ENCODE data around the gene TBC1D5. TPM values are rescaled to one million over a fixed set of nuclear protein-coding genes. Genes with fewer than 3 reads are reported as not detected.

Gene TBC1D5
- total RNA-seq, 1 donor from 2014 or later: 108 TPM

GRCh38 chr3:17349093-17349492 lies 393.3 kb downstream of the TBC1D5 start:
- Histone ChIP-seq H3K27me3 (no peaks in the 10 kb centered on the region), H3F3A (ENCODE audit: low read depth) (no peaks in the 10 kb centered on the region), H3K4me3 (no peak overlapping the region), H2AFZ (replicated peaks) (no peak overlapping the region), H3K4me2 (no peak overlapping the region), H3K27ac (no peak overlapping the region), H3K9me3 (ENCODE audit: low read depth) (no peaks in the 10 kb centered on the region), H3K4me1 (no peaks in the 10 kb centered on the region), H3K9ac (no peak overlapping the region), H3K36me3 (no peaks in the 10 kb centered on the region), H4K20me1 (ENCODE audit: low read depth) (no peaks in the 10 kb centered on the region), H3K79me2 (ENCODE audit: low read depth) (no peaks in the 10 kb centered on the region)
- H3K4me3 Mint-ChIP-seq: no peak overlapping the region
- H3K36me3 Mint-ChIP-seq: no peaks in the 10 kb centered on the region
- TF ChIP-seq EZH2 (IDR thresholded peaks at IDR 0.05): no peak
- no peak for TF ChIP-seq CTCF (IDR thresholded peaks at IDR 0.05)
- TF ChIP-seq EZH2phosphoT487 (IDR thresholded peaks at IDR 0.05): no peak
- no peaks in the 10 kb centered on the region for H3K4me1 Mint-ChIP-seq
- no peak overlapping the region for H3K27ac Mint-ChIP-seq
- DNase-seq (ENCODE audit: low spot score): no peak
- H3K27me3 Mint-ChIP-seq (ENCODE audit: insufficient read depth, low read depth): no peaks in the 10 kb centered on the region
- no peaks in the 10 kb centered on the region for H3K9me3 Mint-ChIP-seq

GRCh38 chr3:17342119-17342518 lies 400.3 kb downstream of the TBC1D5 start:
- no peaks in the 10 kb centered on the region for H3K4me1 ChIP-seq
- no peaks in the 10 kb centered on the region for H3K79me2 ChIP-seq (ENCODE audit: low read depth)
- no peak overlapping the region for H3K4me2 ChIP-seq
- no peaks in the 10 kb centered on the region for H3K9me3 ChIP-seq (ENCODE audit: low read depth)
- Mint-ChIP-seq H3K27ac (no peak overlapping the region), H3K9me3 (no peaks in the 10 kb centered on the region), H3K27me3 (ENCODE audit: insufficient read depth, low read depth) (no peaks in the 10 kb centered on the region), H3K4me3 (no peak overlapping the region), H3K36me3 (no peaks in the 10 kb centered on the region), H3K4me1 (no peaks in the 10 kb centered on the region)
- no peak overlapping the region for H3K27ac ChIP-seq
- H3K9ac ChIP-seq: no peak overlapping the region
- no peak overlapping the region for H3K4me3 ChIP-seq
- no peak for DNase-seq (ENCODE audit: low spot score)
- no peaks in the 10 kb centered on the region for H4K20me1 ChIP-seq (ENCODE audit: low read depth)
- TF ChIP-seq EZH2 (IDR thresholded peaks at IDR 0.05): no peak
- no peak for TF ChIP-seq EZH2phosphoT487 (IDR thresholded peaks at IDR 0.05)
- no peak for TF ChIP-seq CTCF (IDR thresholded peaks at IDR 0.05)
- H3K27me3 ChIP-seq: no peaks in the 10 kb centered on the region
- H2AFZ ChIP-seq (replicated peaks): no peak overlapping the region
- H3F3A ChIP-seq (ENCODE audit: low read depth): no peaks in the 10 kb centered on the region
- H3K36me3 ChIP-seq: no peaks in the 10 kb centered on the region

- Histone ChIP-seq H3K4me3 (no peak overlapping the region), H3K4me1 (no peaks in the 10 kb centered on the region), H3K27me3 (no peaks in the 10 kb centered on the region), H3K4me2 (no peak overlapping the region), H3K9ac (no peak overlapping the region), H3F3A (ENCODE audit: low read depth) (no peaks in the 10 kb centered on the region), H2AFZ (replicated peaks) (no peak overlapping the region), H3K36me3 (no peaks in the 10 kb centered on the region), H3K79me2 (ENCODE audit: low read depth) (no peaks in the 10 kb centered on the region), H4K20me1 (ENCODE audit: low read depth) (no peaks in the 10 kb centered on the region), H3K9me3 (ENCODE audit: low read depth) (no peaks in the 10 kb centered on the region), H3K27ac (no peak overlapping the region)
- TF ChIP-seq CTCF (IDR thresholded peaks at IDR 0.05): no peak
- TF ChIP-seq EZH2phosphoT487 (IDR thresholded peaks at IDR 0.05): no peak
- no peak for TF ChIP-seq EZH2 (IDR thresholded peaks at IDR 0.05)
- no peak overlapping the region for H3K4me3 Mint-ChIP-seq
- no peaks in the 10 kb centered on the region for H3K9me3 Mint-ChIP-seq
- no peaks in the 10 kb centered on the region for H3K36me3 Mint-ChIP-seq
- H3K27me3 Mint-ChIP-seq (ENCODE audit: insufficient read depth, low read depth): no peaks in the 10 kb centered on the region
- H3K4me1 Mint-ChIP-seq: no peaks in the 10 kb centered on the region
- no peak overlapping the region for H3K27ac Mint-ChIP-seq
- DNase-seq (ENCODE audit: low spot score): no peak
Measured at GRCh38 chr3:17340693-17341092, 401.7 kb downstream of the TBC1D5 start.

Data from neural progenitor cell (in vitro differentiated cells).